ENCODE results near the gene PAK4. TPM values are rescaled to one million over a fixed set of nuclear protein-coding genes. Genes with fewer than 3 reads are reported as not detected.

Gene PAK4
- total RNA-seq, 1 donor from 2014 or later = 48.8 TPM

DNA sequence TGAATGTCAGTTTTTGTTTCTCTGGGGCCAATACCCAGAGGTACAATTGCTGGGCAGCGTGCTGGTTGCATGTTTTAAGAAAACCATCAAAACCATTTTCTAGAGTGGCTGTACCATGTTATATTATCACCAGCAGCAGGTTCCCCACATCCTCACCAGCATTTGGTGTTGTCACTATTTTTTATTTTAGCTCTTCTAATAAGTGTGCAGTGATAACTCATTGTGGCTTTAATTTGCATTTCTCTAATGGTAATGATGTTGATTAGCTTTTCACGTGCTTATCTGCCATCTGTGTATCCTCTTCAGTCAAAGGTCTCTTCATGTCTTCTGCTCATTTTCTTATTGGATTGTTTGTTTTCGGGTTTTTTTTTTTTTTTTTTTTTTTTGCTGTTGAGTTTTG is 21.9 kb downstream of the PAK4 start:
- H3K36me3 Mint-ChIP-seq (ENCODE audit: low read depth, unreplicated experiment) = peaks cover 3% of the 10 kb centered on the region
- no peak overlapping the region for H3K27ac Mint-ChIP-seq (ENCODE audit: unreplicated experiment)
- peaks cover 36% of the 10 kb centered on the region for H3K4me1 Mint-ChIP-seq (ENCODE audit: unreplicated experiment)
- no peak for DNase-seq (ENCODE audit: low spot score)
- H3K27me3 Mint-ChIP-seq (ENCODE audit: unreplicated experiment) = peaks cover 3% of the 10 kb centered on the region
- no peaks in the 10 kb centered on the region for H3K9me3 Mint-ChIP-seq (ENCODE audit: unreplicated experiment)
- no peak for TF ChIP-seq CTCF (IDR thresholded peaks at IDR 0.05; ENCODE audit: unreplicated experiment)
- peak overlapping the region; percentile 20 for H3K4me3 Mint-ChIP-seq (ENCODE audit: unreplicated experiment)

DNA sequence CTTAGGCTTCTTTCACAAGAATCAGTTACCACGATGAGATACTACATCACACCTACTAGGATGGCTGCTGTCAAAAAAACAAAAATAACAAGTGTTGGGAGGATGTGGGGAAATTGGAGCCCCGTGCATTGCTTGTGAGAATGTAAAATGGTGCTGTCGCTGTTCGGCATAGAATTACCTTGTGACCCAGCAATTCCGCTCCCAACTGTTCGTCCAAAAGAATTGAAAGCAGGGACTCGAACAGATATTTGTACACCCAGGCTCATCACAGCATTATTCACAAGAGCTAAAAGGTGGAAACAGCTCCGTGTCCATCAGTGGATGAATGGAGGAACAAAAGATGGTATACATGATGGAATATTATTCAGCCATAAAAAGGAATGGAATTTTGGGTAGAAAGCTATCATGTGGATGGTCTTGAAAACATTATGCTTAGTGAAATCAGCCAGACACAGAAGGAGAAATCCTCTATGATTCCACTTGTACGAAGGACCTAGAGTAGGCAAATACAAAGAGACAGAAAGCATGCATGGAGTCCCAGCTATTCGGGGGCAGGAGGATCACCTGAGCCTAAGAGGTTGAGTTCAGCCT is 23.4 kb downstream of the PAK4 start:
- Mint-ChIP-seq H3K4me3 (ENCODE audit: unreplicated experiment) (no peak overlapping the region), H3K36me3 (ENCODE audit: low read depth, unreplicated experiment) (peaks cover 3% of the 10 kb centered on the region), H3K4me1 (ENCODE audit: unreplicated experiment) (peaks cover 31% of the 10 kb centered on the region), H3K9me3 (ENCODE audit: unreplicated experiment) (no peaks in the 10 kb centered on the region), H3K27me3 (ENCODE audit: unreplicated experiment) (peaks cover 3% of the 10 kb centered on the region), H3K27ac (ENCODE audit: unreplicated experiment) (no peak overlapping the region)
- DNase-seq (ENCODE audit: low spot score) = no peak
- no peak for TF ChIP-seq CTCF (IDR thresholded peaks at IDR 0.05; ENCODE audit: unreplicated experiment)

- peaks cover 3% of the 10 kb centered on the region for H3K27me3 Mint-ChIP-seq (ENCODE audit: unreplicated experiment)
- no peaks in the 10 kb centered on the region for H3K9me3 Mint-ChIP-seq (ENCODE audit: unreplicated experiment)
- TF ChIP-seq CTCF (IDR thresholded peaks at IDR 0.05; ENCODE audit: unreplicated experiment) = no peak
- peaks cover 29% of the 10 kb centered on the region for H3K4me1 Mint-ChIP-seq (ENCODE audit: unreplicated experiment)
- no peak overlapping the region for H3K4me3 Mint-ChIP-seq (ENCODE audit: unreplicated experiment)
- DNase-seq (ENCODE audit: low spot score) = no peak
- H3K36me3 Mint-ChIP-seq (ENCODE audit: low read depth, unreplicated experiment) = peaks cover 3% of the 10 kb centered on the region
- no peak overlapping the region for H3K27ac Mint-ChIP-seq (ENCODE audit: unreplicated experiment)
Observed at GRCh38 chr19:39150235-39150634, 24.6 kb downstream of the PAK4 start.

GRCh38 chr19:39150807-39151600 is 25.4 kb downstream of the PAK4 start:
- Mint-ChIP-seq H3K4me1 (ENCODE audit: unreplicated experiment) (peaks cover 28% of the 10 kb centered on the region), H3K27ac (ENCODE audit: unreplicated experiment) (no peak overlapping the region), H3K9me3 (ENCODE audit: unreplicated experiment) (no peaks in the 10 kb centered on the region), H3K27me3 (ENCODE audit: unreplicated experiment) (peaks cover 3% of the 10 kb centered on the region), H3K4me3 (ENCODE audit: unreplicated experiment) (no peak overlapping the region), H3K36me3 (ENCODE audit: low read depth, unreplicated experiment) (peaks cover 3% of the 10 kb centered on the region)
- DNase-seq (ENCODE audit: low spot score) = no peak
- no peak for TF ChIP-seq CTCF (IDR thresholded peaks at IDR 0.05; ENCODE audit: unreplicated experiment)

- no peaks in the 10 kb centered on the region for H3K9me3 Mint-ChIP-seq (ENCODE audit: unreplicated experiment)
- DNase-seq (ENCODE audit: low spot score) = no peak
- H3K4me1 Mint-ChIP-seq (ENCODE audit: unreplicated experiment) = peaks cover 21% of the 10 kb centered on the region
- H3K36me3 Mint-ChIP-seq (ENCODE audit: low read depth, unreplicated experiment) = peaks cover 3% of the 10 kb centered on the region
- H3K27ac Mint-ChIP-seq (ENCODE audit: unreplicated experiment) = no peak overlapping the region
- H3K27me3 Mint-ChIP-seq (ENCODE audit: unreplicated experiment) = peaks cover 3% of the 10 kb centered on the region
- TF ChIP-seq CTCF (IDR thresholded peaks at IDR 0.05; ENCODE audit: unreplicated experiment) = no peak
- H3K4me3 Mint-ChIP-seq (ENCODE audit: unreplicated experiment) = no peak overlapping the region
Observed at GRCh38 chr19:39152066-39152465, 26.5 kb downstream of the PAK4 start.

Measured in endothelial cell (in vitro differentiated cells).